VCaP (cell line): ENCODE data around the gene PAM16.

ENCODE experiments used
- H3K27ac ChIP-seq: fragments of 450-650 bp; 2 replicates; pipeline ENCODE4 v1.5.1; 2017
- CTCF ChIP-seq: fragments of 450-650 bp; conservative IDR thresholded peaks from 2 replicates; pipeline ENCODE4 v1.5.1; 2017; ENCODE audit warnings: mild to moderate bottlenecking, moderate library complexity

The PAM16 gene

GRCh38 chr16:4385789-4386450 lies 34.8 kb upstream of the PAM16 start:
- TF ChIP-seq CTCF, result no peak
- no peak overlapping the region for H3K27ac ChIP-seq

GRCh38 chr16:4385066-4385788 lies 34.1 kb upstream of the PAM16 start:
- no peak for TF ChIP-seq CTCF
- no peak overlapping the region for H3K27ac ChIP-seq

GRCh38 chr16:4384509-4384942 lies 33.4 kb upstream of the PAM16 start:
- no peak for TF ChIP-seq CTCF
- no peak overlapping the region for H3K27ac ChIP-seq

GRCh38 chr16:4383591-4384444 lies 32.7 kb upstream of the PAM16 start:
- no peak overlapping the region for H3K27ac ChIP-seq
- TF ChIP-seq CTCF, result no peak

GRCh38 chr16:4382795-4383357 lies 31.8 kb upstream of the PAM16 start:
- no peak for TF ChIP-seq CTCF
- no peak overlapping the region for H3K27ac ChIP-seq

GRCh38 chr16:4381935-4382794 lies 31.0 kb upstream of the PAM16 start:
- H3K27ac ChIP-seq, result no peak overlapping the region
- TF ChIP-seq CTCF, result no peak
